GM12874 (cell line): Measurements from ENCODE around the gene MTFMT.

Experiments used
- CTCF ChIP-seq: IDR thresholded peaks from 2 replicates; pipeline ENCODE4 v1.5.1; 2011; ENCODE audit warnings: low read depth, mild to moderate bottlenecking, control low read depth, low read length, moderate library complexity; ENCODE audit not compliant: insufficient read depth

Gene MTFMT

GRCh38 chr15:65062726-65063125 is 33.3 kb upstream of the MTFMT start:
- no peak for TF ChIP-seq CTCF

DNA sequence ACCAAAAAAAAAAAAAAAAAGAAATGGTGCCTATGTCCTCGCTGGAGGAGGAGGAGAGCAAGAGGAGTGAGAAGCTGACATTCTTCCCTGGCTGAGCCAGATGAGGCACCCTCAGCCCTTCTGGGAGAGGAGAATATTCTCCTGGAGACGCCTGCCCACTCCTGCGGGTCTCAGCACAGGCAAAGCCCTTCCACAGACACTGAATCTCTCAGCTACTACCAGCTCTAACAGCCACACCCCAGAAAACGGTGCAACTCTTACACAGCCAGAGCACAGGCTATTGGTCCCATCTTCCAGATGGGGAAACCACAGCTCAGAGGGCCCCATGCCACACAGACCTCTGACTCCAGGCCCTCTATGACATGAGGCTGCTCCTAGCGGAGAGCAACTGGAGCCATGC is 32.6 kb upstream of the MTFMT start:
- no peak for TF ChIP-seq CTCF

GRCh38 chr15:65060641-65061397 is 31.4 kb upstream of the MTFMT start:
- TF ChIP-seq CTCF = no peak

DNA sequence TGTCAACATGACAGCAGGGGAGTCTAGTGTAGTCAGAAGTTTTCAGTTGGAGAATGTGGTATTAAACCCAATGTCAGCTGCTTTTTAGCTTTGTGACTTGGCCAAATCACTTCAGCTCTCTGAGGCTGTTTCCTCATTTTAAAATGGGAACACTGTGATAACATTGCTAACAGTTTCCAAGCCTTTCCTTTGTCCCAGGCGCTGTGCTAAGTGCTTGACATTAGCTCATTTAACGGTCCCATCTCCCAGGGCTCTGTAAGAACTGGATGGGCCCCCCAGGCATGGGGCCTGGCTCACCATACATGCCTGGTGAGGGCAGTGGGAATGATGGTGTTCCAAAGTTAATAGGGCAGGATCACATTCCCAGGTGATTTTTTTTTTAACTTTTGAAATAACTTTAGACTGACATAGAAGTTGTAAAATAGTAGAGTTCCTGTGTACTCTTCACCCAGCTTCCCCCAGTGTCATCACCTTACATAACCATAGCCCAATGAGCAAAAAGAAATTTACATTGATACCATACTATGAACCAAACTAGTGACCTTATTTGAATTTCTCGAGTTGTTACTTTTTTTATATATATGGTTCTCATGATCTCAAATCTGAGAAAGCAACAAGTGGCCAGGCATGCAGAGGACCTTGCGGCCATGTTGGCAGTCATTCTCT is 30.6 kb upstream of the MTFMT start:
- TF ChIP-seq CTCF = no peak

DNA sequence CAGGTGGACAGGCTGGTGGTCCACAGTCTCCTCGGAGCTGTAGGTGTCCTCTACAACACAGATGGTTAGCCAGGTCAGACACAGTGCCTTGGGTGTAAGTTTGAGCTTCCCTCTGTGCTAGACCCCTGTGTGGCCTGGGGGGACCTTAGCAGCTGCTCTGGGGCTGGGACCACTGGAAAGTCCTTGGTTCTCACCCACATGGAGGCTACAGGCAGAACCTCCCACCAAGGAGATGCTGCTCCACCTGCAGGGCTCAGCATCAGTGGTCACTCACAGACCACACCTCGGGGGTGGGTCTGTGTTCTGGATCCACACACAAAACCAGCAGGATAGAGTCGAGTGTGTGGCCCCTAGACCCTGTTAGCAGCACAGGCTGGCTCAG is 29.9 kb upstream of the MTFMT start:
- TF ChIP-seq CTCF = no peak

- no peak for TF ChIP-seq CTCF
Observed at GRCh38 chr15:65058394-65059368, 29.2 kb upstream of the MTFMT start.

GRCh38 chr15:65057549-65057940 is 28.1 kb upstream of the MTFMT start:
- TF ChIP-seq CTCF = no peak
